HepG2 (cell line): Measurements from ENCODE around the gene EPB41L3. TPM values are rescaled to one million over a fixed set of nuclear protein-coding genes. Genes with fewer than 3 reads are reported as not detected.

ENCODE experiments used
- ATAC-seq: fragments of 200-7000 bp; cut with Tn5 transposase; 3 replicates; pipeline ENCODE4 v1.9.1; 2020; ENCODE audit warnings: mild to moderate bottlenecking, moderate library complexity
- BruUV-seq: library from RNA; stranded (reverse); fragments of 400-500 nt; replicated peaks from 2 replicates; lab custom pipeline; 2021; lab: Mats Ljungman, UMichigan
- CTCF ChIA-PET: fragments of 300-600 bp; formaldehyde crosslinking; extraction: SDS; loops from one replicate; lab custom pipeline; 2021; ENCODE audit warnings: low total read pairs, inconsistent platforms, low intra/inter-chr PET ratio; lab: Yijun Ruan, JAX
- POLR2A ChIA-PET: fragments of 350-600 bp; sonication (Branson Sonifier 250); formaldehyde crosslinking; loops from one replicate; lab custom pipeline; 2020; ENCODE audit warnings: antibody characterized with exemption, inconsistent platforms; lab: Yijun Ruan, JAX
- DNase-seq: peaks from one replicate; pipeline ENCODE4 v3.0.0-alpha.2; 2015; ENCODE audit warnings: low spot score
- FAIRE-seq: peaks from 3 replicates; lab custom pipeline; 2011; peaks lifted over from hg19 to GRCh38; lab: Jason Lieb, UNC
- H2AFZ ChIP-seq: one replicate; pipeline ENCODE4 v1.6.1; 2011; ENCODE audit warnings: low read length, inconsistent platforms
- H3K27ac ChIP-seq: fragments of 300-600 bp; 3 replicates; pipeline ENCODE4 v1.8.0; 2011; ENCODE audit warnings: mixed run types, mild to moderate bottlenecking, mixed read lengths, low read length, inconsistent platforms; ENCODE audit not compliant: insufficient read depth; ENCODE audit errors: extremely low read length
- H3K27me3 ChIP-seq, 2 experiments: fragments of 200-600 bp in 1 of 2; 2 replicates in 1 of 2; 3 replicates in 1 of 2; pipeline versions ENCODE4 v1.6.0 to v1.8.0; 2011; ENCODE audit warnings: low read length in 2 of 2, mild to moderate bottlenecking in 2 of 2, moderate library complexity in 2 of 2, inconsistent platforms in 1 of 2; ENCODE audit not compliant: insufficient read depth in 2 of 2, control insufficient read depth in 1 of 2
- H3K36me3 ChIP-seq, 2 experiments: fragments of 200-600 bp in 1 of 2; replicated peaks in 1 of 2; 2 replicates in 1 of 2; 3 replicates in 1 of 2; pipeline versions ENCODE4 v1.5.1 to v1.8.0; 2011; ENCODE audit warnings: low read length in 2 of 2, inconsistent platforms in 1 of 2; ENCODE audit not compliant: insufficient read depth in 2 of 2, control insufficient read depth in 1 of 2
- H3K4me1 ChIP-seq: 2 replicates; pipeline ENCODE4 v1.5.1; 2012; ENCODE audit warnings: low read length, inconsistent platforms; ENCODE audit not compliant: insufficient read depth
- H3K4me2 ChIP-seq: 2 replicates; pipeline ENCODE4 v1.6.0; 2011; ENCODE audit warnings: low read depth, low read length, inconsistent platforms
- H3K4me3 ChIP-seq, 3 experiments: fragments of 200-600 bp in 1 of 3; sonication (generic), shearing (Covaris generic) in 1 of 3; replicated peaks in 1 of 3; 2 replicates each; pipeline ENCODE4 v1.5.1; 2011 to 2016; ENCODE audit warnings: low read length in 3 of 3, inconsistent platforms in 2 of 3, low read depth in 2 of 3, mild to moderate bottlenecking in 2 of 3, control low read depth in 1 of 3, mixed read lengths in 1 of 3; ENCODE audit not compliant: insufficient read depth in 1 of 3
- H3K79me2 ChIP-seq: one replicate; pipeline ENCODE4 v1.6.1; 2011; ENCODE audit warnings: low read length, inconsistent platforms; ENCODE audit not compliant: insufficient read depth
- H3K9ac ChIP-seq: 2 replicates; pipeline ENCODE4 v1.6.0; 2011; ENCODE audit warnings: mild to moderate bottlenecking, low read depth, low read length, inconsistent platforms; ENCODE audit not compliant: insufficient read depth
- H3K9me3 ChIP-seq: 2 replicates; pipeline ENCODE4 v1.5.1; 2012; ENCODE audit warnings: mild to moderate bottlenecking, low read length
- H4K20me1 ChIP-seq: 2 replicates; pipeline ENCODE4 v1.6.0; 2011; ENCODE audit warnings: inconsistent platforms, mild to moderate bottlenecking, low read length, moderate library complexity; ENCODE audit not compliant: insufficient read depth
- CBX1 ChIP-seq: IDR thresholded peaks from one replicate; pipeline ENCODE4 v1.6.1; 2016; ENCODE audit warnings: antibody characterized with exemption, low read depth
- CHCHD3 ChIP-seq: sonication (generic); formaldehyde crosslinking; IDR thresholded peaks from 2 replicates; pipeline ENCODE4 v1.8.0; 2022; ENCODE audit warnings: mild to moderate bottlenecking, missing genetic modification reagents, moderate library complexity
- TBP ChIP-seq: sonication (generic); formaldehyde crosslinking; IDR thresholded peaks from 2 replicates; pipeline ENCODE4 v1.5.0; 2020; ENCODE audit warnings: missing genetic modification reagents
- TGIF2 ChIP-seq: IDR thresholded peaks from 2 replicates; pipeline ENCODE4 v1.6.1; 2016; ENCODE audit warnings: control low read depth, missing compliant biosample characterization
- XRCC5 ChIP-seq: fragments of 200-400 bp; formaldehyde crosslinking; optimal IDR thresholded peaks from 2 replicates; pipeline ENCODE3; 2017; ENCODE audit warnings: mild to moderate bottlenecking, low read length
- YEATS4 ChIP-seq: sonication (generic); formaldehyde crosslinking; IDR thresholded peaks from 2 replicates; pipeline ENCODE4 v1.4.0; 2020; ENCODE audit warnings: missing genetic modification reagents, borderline replicate concordance
- ZBTB7A ChIP-seq: sonication (generic); formaldehyde crosslinking; IDR thresholded peaks from 2 replicates; pipeline ENCODE4 v1.8.0; 2022; ENCODE audit warnings: mild to moderate bottlenecking, missing genetic modification reagents
- ZNF33A ChIP-seq: sonication (generic); formaldehyde crosslinking; IDR thresholded peaks from 2 replicates; pipeline ENCODE4 v1.5.1; 2020; ENCODE audit warnings: missing genetic modification reagents, mild to moderate bottlenecking, moderate library complexity, borderline replicate concordance
- ZNF660 ChIP-seq: sonication (generic); formaldehyde crosslinking; IDR thresholded peaks from 2 replicates; pipeline ENCODE4 v1.5.1; 2020; ENCODE audit warnings: mild to moderate bottlenecking, low read depth, missing genetic modification reagents, borderline replicate concordance
- ZZZ3 ChIP-seq: sonication (generic); formaldehyde crosslinking; IDR thresholded peaks from 2 replicates; pipeline ENCODE4 v1.4.0; 2020; ENCODE audit warnings: missing genetic modification reagents, mild to moderate bottlenecking, borderline replicate concordance
- WGBS: methylation state at CpG from one replicate; pipeline ENCODE4 v1.1.6; 2017; ENCODE audit warnings: low lambda C conversion rate; 5-methylcytosine and 5-hydroxymethylcytosine counted together
- in situ Hi-C: cut with HindIII; loops from 2 replicates; pipeline ENCODE4 v1.10.0; 2017; ENCODE audit warnings: low pct_unique_long_range_greater_than_20kb; ENCODE audit not compliant: extremely low pct_ligation_motif_present
- intact Hi-C: fragments of 100-400 bp; cut with micrococcal nuclease; formaldehyde crosslinking; loops from one replicate; pipeline ENCODE4 v1.10.0; 2022; ENCODE audit not compliant: unreplicated experiment
- polyA plus RNA-seq, 8 experiments: library from polyadenylated mRNA; depleted of rRNA in 3 of 8; stranded (reverse) in 7 of 8; unstranded in 1 of 8; fragments of >200 nt; fragmentation: Illumina TruSeq in 4 of 8; extraction: Trizol in 4 of 8; gene quantifications; 2 replicates each; pipeline versions ENCODE4 v1.2.1 to v1.2.3, GENCODE V29; 2011 to 2016; ENCODE audit warnings: low read depth in 4 of 8, missing spikeins in 1 of 8, mixed read lengths in 1 of 8; ENCODE audit not compliant: insufficient read depth in 1 of 8
- total RNA-seq, 5 experiments: library from RNA; depleted of rRNA; stranded (reverse); fragments of >200 nt; fragmentation: Illumina TruSeq; extraction: Trizol; gene quantifications; 2 replicates each; pipeline ENCODE4 v1.2.3, GENCODE V29; 2016; ENCODE audit warnings: low read depth in 1 of 5
- TF ChIP-seq, protein P1 (sequence below): sonication (generic); formaldehyde crosslinking; IDR thresholded peaks from 2 replicates; pipeline ENCODE4 v1.8.1; 2023; ENCODE audit warnings: mild to moderate bottlenecking, moderate library complexity, missing genetic modification reagents
- TF ChIP-seq, protein P2 (sequence below): sonication (generic); formaldehyde crosslinking; IDR thresholded peaks from 2 replicates; pipeline ENCODE4 v1.4.0; 2020; ENCODE audit warnings: missing genetic modification reagents
- TF ChIP-seq, protein P3 (sequence below): sonication (generic); formaldehyde crosslinking; IDR thresholded peaks from 2 replicates; pipeline ENCODE4 v1.8.0; 2022; ENCODE audit warnings: mild to moderate bottlenecking, missing genetic modification reagents, moderate library complexity

EPB41L3 gene
- total and polyA plus RNA-seq, 2 of the 13 experiments (the other 11 are each of a cell fraction or from before 2014, with no cell fraction given): not detected

GRCh38 chr18:5393779-5394178, 150.0 kb downstream of the EPB41L3 start:
- Histone ChIP-seq H3K27me3 (peaks cover 0 to 18% of the 10 kb centered on the region in 2 experiments; a peak in 3 of 5 replicates), H3K4me2 (no peak overlapping the region), H3K4me3 (no peak overlapping the region), H4K20me1 (no peaks in the 10 kb centered on the region), H2AFZ (no peak overlapping the region), H3K79me2 (no peaks in the 10 kb centered on the region), H3K9me3 (no peaks in the 10 kb centered on the region), H3K36me3 (no peaks in the 10 kb centered on the region), H3K4me1 (no peaks in the 10 kb centered on the region), H3K27ac (no peak overlapping the region), H3K9ac (no peak overlapping the region)
- CTCF ChIA-PET: no interaction called here
- WGBS: 18% methylated on average over 5 of the region's 5 CpGs
- DNase-seq (no peak), ATAC-seq (no peak), FAIRE-seq (no peak)
- BruUV-seq: no TSS peak
- intact Hi-C loops: no loop called here
- POLR2A ChIA-PET: no interaction called here
- TF ChIP-seq ZZZ3 (no peak), XRCC5 (no peak), TGIF2 (CRISPR knock-in tag) (no peak), CHCHD3 (CRISPR knock-in tag) (no peak), ZBTB7A (no peak), CBX1 (no peak), TBP (CRISPR knock-in tag) (no peak), ZNF33A (CRISPR knock-in tag) (no peak), YEATS4 (no peak), ZNF660 (CRISPR knock-in tag) (no peak)
- TF ChIP-seq, protein P1, sequence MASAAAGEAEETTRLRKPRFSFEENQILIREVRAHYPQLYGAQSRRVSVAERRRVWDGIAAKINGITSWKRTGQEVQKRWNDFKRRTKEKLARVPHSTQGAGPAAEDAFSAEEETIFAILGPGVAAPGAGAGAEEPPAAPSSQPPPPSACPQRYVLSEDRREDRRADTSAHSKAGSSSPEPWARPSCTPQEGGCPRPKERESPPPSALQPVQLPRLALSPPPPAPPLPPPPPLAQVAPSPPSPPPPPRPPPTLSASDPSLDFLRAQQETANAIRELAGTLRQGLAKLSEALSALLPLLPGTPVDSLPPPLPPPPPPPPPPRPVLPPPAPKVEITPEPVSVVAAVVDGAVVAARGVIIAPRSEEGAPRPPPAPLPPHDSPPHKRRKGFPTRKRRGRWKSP: no peak
- TF ChIP-seq, protein P2, sequence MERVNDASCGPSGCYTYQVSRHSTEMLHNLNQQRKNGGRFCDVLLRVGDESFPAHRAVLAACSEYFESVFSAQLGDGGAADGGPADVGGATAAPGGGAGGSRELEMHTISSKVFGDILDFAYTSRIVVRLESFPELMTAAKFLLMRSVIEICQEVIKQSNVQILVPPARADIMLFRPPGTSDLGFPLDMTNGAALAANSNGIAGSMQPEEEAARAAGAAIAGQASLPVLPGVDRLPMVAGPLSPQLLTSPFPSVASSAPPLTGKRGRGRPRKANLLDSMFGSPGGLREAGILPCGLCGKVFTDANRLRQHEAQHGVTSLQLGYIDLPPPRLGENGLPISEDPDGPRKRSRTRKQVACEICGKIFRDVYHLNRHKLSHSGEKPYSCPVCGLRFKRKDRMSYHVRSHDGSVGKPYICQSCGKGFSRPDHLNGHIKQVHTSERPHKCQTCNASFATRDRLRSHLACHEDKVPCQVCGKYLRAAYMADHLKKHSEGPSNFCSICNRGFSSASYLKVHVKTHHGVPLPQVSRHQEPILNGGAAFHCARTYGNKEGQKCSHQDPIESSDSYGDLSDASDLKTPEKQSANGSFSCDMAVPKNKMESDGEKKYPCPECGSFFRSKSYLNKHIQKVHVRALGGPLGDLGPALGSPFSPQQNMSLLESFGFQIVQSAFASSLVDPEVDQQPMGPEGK (CRISPR knock-in tag): no peak
- TF ChIP-seq, protein P3, sequence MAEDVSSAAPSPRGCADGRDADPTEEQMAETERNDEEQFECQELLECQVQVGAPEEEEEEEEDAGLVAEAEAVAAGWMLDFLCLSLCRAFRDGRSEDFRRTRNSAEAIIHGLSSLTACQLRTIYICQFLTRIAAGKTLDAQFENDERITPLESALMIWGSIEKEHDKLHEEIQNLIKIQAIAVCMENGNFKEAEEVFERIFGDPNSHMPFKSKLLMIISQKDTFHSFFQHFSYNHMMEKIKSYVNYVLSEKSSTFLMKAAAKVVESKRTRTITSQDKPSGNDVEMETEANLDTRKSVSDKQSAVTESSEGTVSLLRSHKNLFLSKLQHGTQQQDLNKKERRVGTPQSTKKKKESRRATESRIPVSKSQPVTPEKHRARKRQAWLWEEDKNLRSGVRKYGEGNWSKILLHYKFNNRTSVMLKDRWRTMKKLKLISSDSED: no peak
- in situ Hi-C loops: no loop called here
